Testis (tissue), 2 donors: ENCODE results near the gene ZDHHC24.

Experiments used
- POLR2A ChIP-seq: fragments of 450-650 bp; IDR thresholded peaks from one replicate; pipeline ENCODE4 v1.6.1; 2017; ENCODE audit warnings: antibody characterized with exemption, mild to moderate bottlenecking, moderate library complexity
- TF ChIP-seq, protein P1 (sequence below), 3 experiments: fragments of 450-650 bp in 2 of 3; fragments of 200-600 bp in 1 of 3; sonication (generic) in 1 of 3; IDR thresholded peaks; one replicate each; pipeline ENCODE4 v1.5.1; 2016 to 2019; ENCODE audit warnings: antibody characterized with exemption in 3 of 3, mild to moderate bottlenecking in 2 of 3, moderate library complexity in 1 of 3

DNA sequence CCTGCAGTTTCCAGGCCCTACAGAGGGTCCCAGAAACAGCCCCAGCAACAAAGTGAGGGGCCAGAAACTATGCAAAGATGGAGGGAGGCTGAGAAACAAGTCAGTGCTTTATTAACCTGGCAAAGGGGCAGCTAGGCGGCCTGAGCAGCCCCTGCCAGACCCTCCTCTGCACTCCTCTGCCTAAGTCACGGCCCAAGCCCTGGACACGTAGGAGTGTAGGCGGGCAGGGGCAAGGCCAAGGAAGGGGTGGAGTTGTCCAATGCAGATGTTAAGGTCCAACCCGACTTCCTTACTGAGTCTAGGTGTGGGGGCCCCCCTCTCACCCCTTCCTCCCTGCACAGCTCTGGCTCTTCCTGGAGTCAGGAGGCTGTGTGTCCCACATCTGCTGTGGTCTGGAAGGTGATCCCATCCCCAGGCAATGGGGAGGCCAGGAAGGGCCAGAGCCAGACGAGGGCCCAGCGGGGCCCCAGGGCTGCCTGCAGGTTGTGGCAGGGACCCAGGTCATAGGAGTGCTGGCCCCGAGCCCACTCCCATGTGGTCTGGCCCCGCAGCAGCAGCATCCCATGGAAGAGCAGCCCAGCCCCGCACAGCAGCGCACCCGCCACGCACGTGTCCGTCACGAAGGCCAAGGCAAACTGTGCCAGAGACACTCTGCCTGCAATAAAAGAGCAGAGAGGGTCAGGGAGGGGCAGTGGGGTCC is 6.5 kb downstream of the ZDHHC24 start:
- TF ChIP-seq, protein P1, sequence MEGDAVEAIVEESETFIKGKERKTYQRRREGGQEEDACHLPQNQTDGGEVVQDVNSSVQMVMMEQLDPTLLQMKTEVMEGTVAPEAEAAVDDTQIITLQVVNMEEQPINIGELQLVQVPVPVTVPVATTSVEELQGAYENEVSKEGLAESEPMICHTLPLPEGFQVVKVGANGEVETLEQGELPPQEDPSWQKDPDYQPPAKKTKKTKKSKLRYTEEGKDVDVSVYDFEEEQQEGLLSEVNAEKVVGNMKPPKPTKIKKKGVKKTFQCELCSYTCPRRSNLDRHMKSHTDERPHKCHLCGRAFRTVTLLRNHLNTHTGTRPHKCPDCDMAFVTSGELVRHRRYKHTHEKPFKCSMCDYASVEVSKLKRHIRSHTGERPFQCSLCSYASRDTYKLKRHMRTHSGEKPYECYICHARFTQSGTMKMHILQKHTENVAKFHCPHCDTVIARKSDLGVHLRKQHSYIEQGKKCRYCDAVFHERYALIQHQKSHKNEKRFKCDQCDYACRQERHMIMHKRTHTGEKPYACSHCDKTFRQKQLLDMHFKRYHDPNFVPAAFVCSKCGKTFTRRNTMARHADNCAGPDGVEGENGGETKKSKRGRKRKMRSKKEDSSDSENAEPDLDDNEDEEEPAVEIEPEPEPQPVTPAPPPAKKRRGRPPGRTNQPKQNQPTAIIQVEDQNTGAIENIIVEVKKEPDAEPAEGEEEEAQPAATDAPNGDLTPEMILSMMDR (IDR thresholded peaks at IDR 0.05) = no peak
- TF ChIP-seq POLR2A = no peak
